Measurements from ENCODE around the gene ZNHIT2.

- TF ChIP-seq CTCF (IDR thresholded peaks at IDR 0.05; ENCODE audit: borderline replicate concordance, extremely low read depth, low read length, poor library complexity, severe bottlenecking), result no peak
- TF ChIP-seq EZH2 (IDR thresholded peaks at IDR 0.05; ENCODE audit: borderline replicate concordance, low read depth, low read length, severe bottlenecking), result no peak
These were observed 13.3 kb upstream of the ZNHIT2 start for GRCh38 chr11:65130631-65131416.

Measured in DND-41 (cell line).